Measurements from ENCODE around the gene NTN4.

DNA sequence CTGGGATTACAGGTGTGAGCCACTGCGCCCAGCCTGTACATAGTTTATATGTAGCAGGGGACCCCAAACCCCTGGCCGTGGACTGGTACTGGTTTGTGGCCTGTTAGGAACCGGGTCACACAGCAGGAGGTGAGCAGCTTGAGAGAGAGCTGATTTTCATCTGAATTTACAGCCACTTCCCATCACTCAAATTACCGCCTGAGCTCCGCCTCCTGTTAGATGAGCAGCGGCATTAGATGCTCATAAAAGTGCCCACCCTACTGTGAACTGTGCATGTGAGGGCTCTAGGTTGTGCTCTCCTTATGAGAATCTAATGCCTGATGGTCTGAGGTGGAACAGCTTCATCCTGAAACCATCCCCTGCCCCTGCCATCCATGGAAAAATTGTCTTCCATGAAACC lies 119.3 kb downstream of the NTN4 start:
- no peak for TF ChIP-seq POLR2A (IDR thresholded peaks at IDR 0.05; ENCODE audit: low read length)
- no peak for TF ChIP-seq GATA1 (IDR thresholded peaks at IDR 0.05; ENCODE audit: low read depth, low read length)

Measured in erythroblast (primary cell).